Karpas-422 (cell line): ENCODE results near the gene ZBTB8A. TPM values are rescaled to one million over a fixed set of nuclear protein-coding genes. Genes with fewer than 3 reads are reported as not detected.
A peak's percentile ranks its signal among the peaks of the same experiment; 100 is the strongest.

Source experiments
- DNase-seq: peaks from one replicate; pipeline ENCODE4 v3.0.0-alpha.2; 2015
- H2AFZ ChIP-seq: fragments of 200-600 bp; sonication (generic); 2 replicates; pipeline ENCODE4 v1.6.1; 2014; ENCODE audit warnings: antibody characterized with exemption, low read length, mixed read lengths
- H3K27ac ChIP-seq: fragments of 200-600 bp; sonication (generic); 2 replicates; pipeline ENCODE4 v1.5.1; 2014; ENCODE audit warnings: mild to moderate bottlenecking, low read length, moderate library complexity
- H3K27me3 ChIP-seq: fragments of 200-600 bp; sonication (generic); 2 replicates; pipeline ENCODE4 v1.6.1; 2014; ENCODE audit warnings: low read length, mixed read lengths
- H3K36me3 ChIP-seq: fragments of 200-600 bp; sonication (generic); 2 replicates; pipeline ENCODE4 v1.6.1; 2014; ENCODE audit warnings: low read length, mixed read lengths; ENCODE audit not compliant: insufficient read depth
- H3K4me1 ChIP-seq: fragments of 200-600 bp; sonication (generic); 2 replicates; pipeline ENCODE4 v1.6.1; 2014; ENCODE audit warnings: mild to moderate bottlenecking, low read length, mixed read lengths
- H3K4me2 ChIP-seq: fragments of 200-600 bp; sonication (generic); 2 replicates; pipeline ENCODE4 v1.6.1; 2014; ENCODE audit warnings: low read length, low read depth, mild to moderate bottlenecking; ENCODE audit not compliant: poor library complexity, severe bottlenecking
- H3K4me3 ChIP-seq: fragments of 200-600 bp; sonication (generic); 2 replicates; pipeline ENCODE4 v1.5.1; 2014; ENCODE audit warnings: mild to moderate bottlenecking, antibody characterized with exemption, low read length, mixed read lengths
- H3K79me2 ChIP-seq: fragments of 200-600 bp; sonication (generic); 2 replicates; pipeline ENCODE4 v1.6.1; 2014; ENCODE audit warnings: mild to moderate bottlenecking, low read length, mixed read lengths
- H3K9ac ChIP-seq: fragments of 200-600 bp; sonication (generic); 2 replicates; pipeline ENCODE4 v1.6.0; 2014; ENCODE audit warnings: low read length
- H3K9me2 ChIP-seq: fragments of 200-600 bp; sonication (generic), shearing (Covaris generic); replicated peaks from 2 replicates; pipeline ENCODE4 v1.6.0; 2014; ENCODE audit warnings: mild to moderate bottlenecking, low read length, moderate library complexity; ENCODE audit not compliant: insufficient read depth
- H3K9me3 ChIP-seq: fragments of 300-700, 200-600 bp; sonication (generic); 2 replicates; pipeline ENCODE4 v1.6.1; 2014; ENCODE audit warnings: low read length, mixed read lengths
- H4K20me1 ChIP-seq: fragments of 200-600 bp; sonication (generic); 2 replicates; pipeline ENCODE4 v1.6.1; 2014; ENCODE audit warnings: mild to moderate bottlenecking, antibody characterized with exemption, low read length, low read depth; ENCODE audit not compliant: insufficient read depth
- total RNA-seq: library from RNA; depleted of rRNA; stranded (reverse); fragments of >200 nt; shearing (Covaris generic); gene quantifications from 2 replicates; pipeline ENCODE4 v1.2.3, GENCODE V29; 2014; ENCODE audit warnings: low replicate concordance; rRNA removed

The ZBTB8A gene
- 0.11 TPM in 1 of 2 replicates, not detected in the other for total RNA-seq

DNA sequence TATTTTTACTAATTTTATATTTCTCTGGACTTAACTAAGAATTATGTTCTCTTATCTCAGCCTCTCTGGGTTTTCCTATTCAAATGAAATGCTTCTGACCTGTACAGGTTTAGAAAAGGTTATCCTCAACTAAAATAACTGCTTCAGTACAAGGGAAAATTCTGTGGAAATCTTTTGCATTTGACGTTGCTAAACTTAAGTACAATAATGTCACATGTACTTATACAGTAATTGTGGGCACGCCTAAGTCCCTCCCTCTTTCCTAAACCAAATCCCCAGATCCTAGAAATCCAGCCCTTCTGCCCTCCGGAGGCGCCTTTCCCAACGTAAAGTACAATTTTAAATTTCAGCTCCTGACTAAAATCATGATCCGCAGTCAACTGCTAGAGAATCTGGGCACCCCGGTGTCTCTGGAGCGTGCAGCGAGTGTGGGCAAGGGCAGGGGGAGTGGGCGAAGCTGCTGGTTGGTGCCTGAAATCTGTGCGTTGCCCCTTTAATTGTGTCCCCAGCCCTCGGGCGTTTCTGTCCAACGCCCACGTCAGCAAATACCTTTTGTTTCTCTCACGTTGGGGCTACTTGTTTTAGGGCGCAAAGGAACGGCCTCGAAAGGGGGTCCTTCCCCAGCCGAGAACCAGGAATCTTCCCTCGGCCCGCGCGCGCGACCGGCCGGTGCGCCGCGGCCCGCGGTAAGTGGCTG is at the start of gene ZBTB8A:
Gene ZBTB8A (plus strand): TSS at position 541 of the 697 bp plus-strand sequence. CDS start 53,505 bp downstream, outside the sequence.
- Histone ChIP-seq H3K27me3 (no peaks in the 10 kb centered on the region), H3K4me1 (peaks cover 9% of the 10 kb centered on the region), H3K36me3 (no peaks in the 10 kb centered on the region), H3K79me2 (no peaks in the 10 kb centered on the region), H3K9ac (peak within 1 kb of the TSS; percentile 39), H3K4me3 (peak within 1 kb of the TSS; percentile 43; the same call in 1 of the 2 replicates), H3K27ac (no peak within 1 kb of the TSS), H2AFZ (peak within 1 kb of the TSS; percentile 89; the same call in 1 of the 2 replicates), H3K4me2 (peak within 1 kb of the TSS; percentile 60), H4K20me1 (no peaks in the 10 kb centered on the region), H3K9me2 (no peaks in the 10 kb centered on the region), H3K9me3 (no peaks in the 10 kb centered on the region)
- peak; percentile 44 for DNase-seq

DNA sequence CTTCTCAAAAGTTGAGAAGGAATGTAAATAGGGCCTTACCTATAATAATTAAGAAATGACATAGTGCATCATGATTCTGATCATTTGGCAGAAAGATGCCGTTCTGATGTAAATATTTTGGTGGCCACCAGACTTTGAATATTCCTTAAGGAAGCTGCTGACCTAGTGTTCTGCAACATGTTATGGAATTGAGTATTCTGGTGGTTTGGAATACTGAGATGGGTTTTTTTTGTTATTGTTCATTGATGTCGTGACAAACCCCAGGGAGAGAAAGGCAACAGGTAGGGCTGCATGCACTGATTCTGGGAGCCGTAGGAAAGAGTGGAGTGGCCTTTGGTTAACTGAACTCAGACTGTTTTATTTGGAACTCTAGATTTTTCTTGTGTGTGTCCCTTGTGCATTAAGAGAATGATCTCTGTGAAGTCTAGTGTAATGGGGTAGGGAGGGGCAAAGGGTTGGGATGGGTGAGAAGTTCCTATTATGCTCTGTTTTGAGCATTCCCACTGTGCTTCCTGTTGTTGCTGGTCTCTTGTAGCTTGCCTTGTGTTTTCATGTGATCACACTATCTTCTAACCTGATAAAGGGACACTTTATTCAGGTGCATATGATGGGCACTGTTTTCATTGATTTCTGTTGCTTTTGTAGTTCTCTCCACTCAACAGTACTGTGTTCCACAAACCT is 49.3 kb upstream of the ZBTB8A start:
- Histone ChIP-seq H2AFZ (no peak overlapping the region), H3K9ac (no peak overlapping the region), H3K4me2 (no peak overlapping the region), H3K4me1 (no peaks in the 10 kb centered on the region), H3K27ac (no peak overlapping the region), H3K36me3 (no peaks in the 10 kb centered on the region), H3K9me2 (no peaks in the 10 kb centered on the region), H3K27me3 (no peaks in the 10 kb centered on the region), H3K79me2 (no peaks in the 10 kb centered on the region), H3K4me3 (no peak overlapping the region), H4K20me1 (no peaks in the 10 kb centered on the region), H3K9me3 (no peaks in the 10 kb centered on the region)
- DNase-seq = peak; percentile 7

DNA sequence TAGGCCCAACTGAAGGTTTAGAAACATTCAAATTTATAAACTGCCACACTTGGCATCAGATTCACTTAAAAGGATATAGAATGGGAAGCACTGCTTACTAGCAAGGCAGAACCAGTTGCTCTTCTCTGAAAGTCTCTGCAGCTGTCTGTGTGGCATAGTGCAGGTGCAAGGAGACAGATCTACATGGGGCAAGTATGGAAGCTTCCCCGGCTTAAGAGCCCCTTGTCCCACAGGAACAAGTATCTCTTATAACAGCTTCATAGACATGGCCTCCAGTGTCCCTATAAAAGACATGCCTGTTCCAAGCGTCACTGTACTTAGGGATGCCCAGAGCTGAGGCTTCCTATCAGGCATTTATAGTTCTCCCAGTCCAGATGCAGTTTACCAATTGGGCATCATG is 47.8 kb upstream of the ZBTB8A start:
- H3K27ac ChIP-seq = no peak overlapping the region
- no peak overlapping the region for H3K4me2 ChIP-seq
- no peaks in the 10 kb centered on the region for H3K4me1 ChIP-seq
- no peaks in the 10 kb centered on the region for H4K20me1 ChIP-seq
- no peaks in the 10 kb centered on the region for H3K9me3 ChIP-seq
- H3K79me2 ChIP-seq = no peaks in the 10 kb centered on the region
- no peaks in the 10 kb centered on the region for H3K27me3 ChIP-seq
- H3K36me3 ChIP-seq = no peaks in the 10 kb centered on the region
- peak; percentile 25 for DNase-seq
- H2AFZ ChIP-seq = no peak overlapping the region
- H3K9me2 ChIP-seq = no peaks in the 10 kb centered on the region
- no peak overlapping the region for H3K9ac ChIP-seq
- no peak overlapping the region for H3K4me3 ChIP-seq

DNA sequence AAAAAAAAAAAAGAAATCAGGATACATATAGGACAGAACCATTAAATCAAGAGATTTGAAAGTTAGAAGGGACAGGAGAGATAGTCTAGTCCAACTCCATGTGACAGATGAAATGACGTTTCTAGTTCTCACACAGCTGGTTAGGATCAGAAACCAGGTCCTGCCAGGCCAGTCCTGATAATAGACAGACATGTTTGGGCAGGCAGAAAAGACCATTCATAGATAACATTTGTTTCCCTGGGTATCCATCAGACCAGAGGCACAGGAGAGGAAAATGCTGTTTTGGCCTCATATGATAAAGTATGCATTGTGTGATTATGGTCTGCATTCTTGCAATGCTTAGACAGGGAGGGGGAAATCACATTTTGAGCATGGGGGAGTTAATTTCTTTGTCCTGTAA is 45.0 kb upstream of the ZBTB8A start:
- H3K9ac ChIP-seq = no peak overlapping the region
- H3K4me1 ChIP-seq = no peaks in the 10 kb centered on the region
- no peaks in the 10 kb centered on the region for H3K79me2 ChIP-seq
- peak; percentile 9 for DNase-seq
- no peaks in the 10 kb centered on the region for H3K9me3 ChIP-seq
- no peak overlapping the region for H2AFZ ChIP-seq
- H3K36me3 ChIP-seq = no peaks in the 10 kb centered on the region
- H3K9me2 ChIP-seq = no peaks in the 10 kb centered on the region
- H3K27ac ChIP-seq = no peak overlapping the region
- H3K4me2 ChIP-seq = no peak overlapping the region
- H3K4me3 ChIP-seq = no peak overlapping the region
- no peaks in the 10 kb centered on the region for H3K27me3 ChIP-seq
- no peaks in the 10 kb centered on the region for H4K20me1 ChIP-seq

DNA sequence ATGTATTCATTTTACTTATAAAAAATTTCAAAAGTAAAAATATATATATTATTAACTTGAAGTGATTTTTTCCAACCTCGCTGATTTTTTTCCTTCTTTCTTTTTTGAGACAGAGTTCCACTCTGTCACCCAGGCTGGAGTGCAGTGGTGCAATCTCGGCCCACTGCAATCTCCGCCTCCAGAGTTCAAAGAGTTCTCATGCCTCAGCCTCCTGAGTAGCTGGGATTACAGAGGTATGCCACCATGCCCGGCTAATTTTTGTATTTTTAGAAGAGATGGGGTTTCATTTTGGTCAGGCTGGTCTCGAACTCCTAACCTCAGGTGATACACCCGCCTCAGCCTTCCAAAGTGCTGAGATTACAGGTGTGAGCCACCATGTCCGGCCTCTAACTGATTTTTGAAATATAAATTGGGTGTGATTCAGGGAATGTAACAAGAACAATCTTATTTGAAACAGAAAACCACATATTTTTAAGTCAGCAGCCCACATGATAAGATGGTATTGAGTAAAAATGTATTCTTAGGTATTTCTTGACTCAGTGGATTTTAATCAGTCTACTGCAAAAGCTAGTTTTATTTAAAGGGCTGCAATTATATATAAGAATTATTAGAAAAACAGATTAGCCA is 44.4 kb upstream of the ZBTB8A start:
- Histone ChIP-seq H2AFZ (no peak overlapping the region), H4K20me1 (no peaks in the 10 kb centered on the region), H3K27ac (no peak overlapping the region), H3K9me3 (no peaks in the 10 kb centered on the region), H3K4me2 (no peak overlapping the region), H3K9ac (no peak overlapping the region), H3K4me3 (no peak overlapping the region), H3K27me3 (no peaks in the 10 kb centered on the region), H3K9me2 (no peaks in the 10 kb centered on the region), H3K36me3 (no peaks in the 10 kb centered on the region), H3K4me1 (no peaks in the 10 kb centered on the region), H3K79me2 (no peaks in the 10 kb centered on the region)
- peak; percentile 20 for DNase-seq

- Histone ChIP-seq H3K27me3 (no peaks in the 10 kb centered on the region), H3K9ac (no peak overlapping the region), H3K4me1 (peaks cover 3% of the 10 kb centered on the region; the same call in 1 of the 2 replicates), H2AFZ (no peak overlapping the region), H3K4me3 (no peak overlapping the region), H3K79me2 (no peaks in the 10 kb centered on the region), H3K9me3 (no peaks in the 10 kb centered on the region), H3K36me3 (no peaks in the 10 kb centered on the region), H3K27ac (no peak overlapping the region), H3K9me2 (no peaks in the 10 kb centered on the region), H4K20me1 (no peaks in the 10 kb centered on the region), H3K4me2 (no peak overlapping the region)
- DNase-seq = peak; percentile 31
Observed at GRCh38 chr1:32496127-32496526, 43.1 kb upstream of the ZBTB8A start.

GRCh38 chr1:32498751-32499150 is 40.5 kb upstream of the ZBTB8A start:
- H3K9me3 ChIP-seq = no peaks in the 10 kb centered on the region
- H3K4me2 ChIP-seq = no peak overlapping the region
- no peaks in the 10 kb centered on the region for H3K9me2 ChIP-seq
- no peak for DNase-seq
- H4K20me1 ChIP-seq = no peaks in the 10 kb centered on the region
- no peaks in the 10 kb centered on the region for H3K27me3 ChIP-seq
- H3K79me2 ChIP-seq = no peaks in the 10 kb centered on the region
- no peak overlapping the region for H3K4me3 ChIP-seq
- H3K9ac ChIP-seq = no peak overlapping the region
- H3K4me1 ChIP-seq = peaks cover 3% of the 10 kb centered on the region; the same call in 1 of the 2 replicates
- H3K36me3 ChIP-seq = no peaks in the 10 kb centered on the region
- no peak overlapping the region for H2AFZ ChIP-seq
- H3K27ac ChIP-seq = no peak overlapping the region
